Measurements from ENCODE around the gene CD46.

DNA sequence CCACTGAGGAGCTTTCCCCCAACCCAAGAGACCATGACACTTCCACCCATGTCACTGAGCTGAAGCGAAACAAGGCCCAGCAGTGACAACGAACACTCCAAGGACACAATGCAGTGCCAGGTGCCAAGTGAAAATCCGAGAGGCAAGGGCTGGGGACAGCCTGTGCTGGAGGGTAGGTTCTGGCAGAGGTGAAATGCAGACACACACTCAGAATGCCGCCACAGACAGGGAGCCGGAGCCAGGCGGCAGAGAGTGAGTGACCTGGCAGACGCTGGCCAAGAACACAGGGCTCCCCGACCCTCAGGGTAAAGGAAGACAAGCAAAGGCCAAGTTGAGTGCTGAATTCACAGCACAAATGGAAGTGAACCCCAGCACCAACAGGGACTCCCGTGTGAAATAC lies 78.9 kb downstream of the CD46 start:
- TF ChIP-seq EZH2phosphoT487 (IDR thresholded peaks at IDR 0.05; ENCODE audit: borderline replicate concordance, low read length) = no peak
- no peak for TF ChIP-seq CTCF (IDR thresholded peaks at IDR 0.05; ENCODE audit: low read depth, low read length, poor library complexity, severe bottlenecking)

Data from DOHH2 (cell line).